SU-DHL-6 (cell line): ENCODE results near the gene TAL1.

Experiments
- EZH2phosphoT487 ChIP-seq: fragments of 200-600 bp; sonication (generic), shearing (Covaris generic); conservative IDR thresholded peaks from 2 replicates; pipeline ENCODE4 v1.6.1; 2018; ENCODE audit warnings: mild to moderate bottlenecking, antibody characterized with exemption, low read length, moderate library complexity, mixed read lengths
- TF ChIP-seq, protein P1 (sequence below): fragments of 200-600 bp; sonication (generic); IDR thresholded peaks from one replicate; pipeline ENCODE4 v1.5.1; 2017; ENCODE audit warnings: antibody characterized with exemption, mild to moderate bottlenecking, low read length, moderate library complexity; ENCODE audit not compliant: insufficient read depth, poor library complexity, severe bottlenecking

DNA sequence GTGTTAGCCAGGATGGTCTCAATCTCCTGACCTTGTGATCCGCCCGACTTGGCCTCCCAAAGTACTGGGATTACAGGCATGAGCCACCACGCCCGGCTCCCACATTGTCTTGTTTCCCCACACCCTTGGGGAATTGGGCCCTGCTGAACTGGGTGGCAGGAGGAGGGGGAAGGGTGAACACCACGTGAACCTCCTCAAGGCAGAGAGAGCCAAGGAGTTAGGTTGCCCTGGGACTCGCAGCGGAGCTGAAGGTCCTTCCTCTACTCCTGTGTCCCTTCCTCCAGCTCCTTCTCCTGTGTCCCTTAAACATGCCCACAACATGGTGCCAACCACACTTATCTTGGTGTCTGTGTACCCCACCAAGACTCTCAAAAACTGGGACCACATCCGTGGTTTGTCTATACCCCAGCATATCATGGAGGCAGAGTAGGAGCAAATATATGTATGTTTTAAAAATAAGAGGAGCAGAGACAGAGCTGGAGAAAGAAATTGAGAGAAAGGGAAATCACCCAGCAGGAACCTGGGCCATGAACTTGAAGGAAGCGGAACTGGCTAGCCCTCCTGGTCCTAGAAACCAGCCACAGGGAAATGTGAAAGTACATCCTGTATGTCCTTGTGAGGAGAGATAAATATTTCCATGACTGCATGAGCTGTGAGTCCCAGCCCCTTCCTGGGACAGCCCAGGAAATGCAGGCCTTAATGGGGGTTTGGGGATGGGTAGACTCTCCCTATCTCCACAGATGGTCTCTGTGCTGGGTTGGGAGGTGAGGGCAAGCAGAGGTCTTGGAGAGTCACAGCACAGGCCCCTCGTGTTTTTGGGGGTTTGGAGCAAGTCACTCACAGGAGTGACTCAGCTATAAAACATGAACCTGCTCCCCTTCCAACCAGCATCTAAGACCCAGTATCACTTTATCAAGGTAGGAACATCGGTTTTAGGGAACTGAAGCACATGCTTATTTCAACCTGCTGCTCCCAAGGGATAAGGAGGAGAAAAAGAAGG lies 9.4 kb upstream of the TAL1 start:
- TF ChIP-seq, protein P1, sequence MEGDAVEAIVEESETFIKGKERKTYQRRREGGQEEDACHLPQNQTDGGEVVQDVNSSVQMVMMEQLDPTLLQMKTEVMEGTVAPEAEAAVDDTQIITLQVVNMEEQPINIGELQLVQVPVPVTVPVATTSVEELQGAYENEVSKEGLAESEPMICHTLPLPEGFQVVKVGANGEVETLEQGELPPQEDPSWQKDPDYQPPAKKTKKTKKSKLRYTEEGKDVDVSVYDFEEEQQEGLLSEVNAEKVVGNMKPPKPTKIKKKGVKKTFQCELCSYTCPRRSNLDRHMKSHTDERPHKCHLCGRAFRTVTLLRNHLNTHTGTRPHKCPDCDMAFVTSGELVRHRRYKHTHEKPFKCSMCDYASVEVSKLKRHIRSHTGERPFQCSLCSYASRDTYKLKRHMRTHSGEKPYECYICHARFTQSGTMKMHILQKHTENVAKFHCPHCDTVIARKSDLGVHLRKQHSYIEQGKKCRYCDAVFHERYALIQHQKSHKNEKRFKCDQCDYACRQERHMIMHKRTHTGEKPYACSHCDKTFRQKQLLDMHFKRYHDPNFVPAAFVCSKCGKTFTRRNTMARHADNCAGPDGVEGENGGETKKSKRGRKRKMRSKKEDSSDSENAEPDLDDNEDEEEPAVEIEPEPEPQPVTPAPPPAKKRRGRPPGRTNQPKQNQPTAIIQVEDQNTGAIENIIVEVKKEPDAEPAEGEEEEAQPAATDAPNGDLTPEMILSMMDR: no peak
- TF ChIP-seq EZH2phosphoT487: no peak
